ENCODE results near the gene CLEC17A. TPM values are rescaled to one million over a fixed set of nuclear protein-coding genes. Genes with fewer than 3 reads are reported as not detected.

CLEC17A gene
- total RNA-seq, 1 donor = 0.09 TPM

GRCh38 chr19:14629557-14629956, 46.7 kb downstream of the CLEC17A start:
- no peak for DNase-seq (ENCODE audit: low read depth)
- TF ChIP-seq CTCF (IDR thresholded peaks at IDR 0.05; ENCODE audit: insufficient read depth, low read length) = no peak
- H3K4me3 ChIP-seq (ENCODE audit: low read depth, low read length) = no peak overlapping the region

DNA sequence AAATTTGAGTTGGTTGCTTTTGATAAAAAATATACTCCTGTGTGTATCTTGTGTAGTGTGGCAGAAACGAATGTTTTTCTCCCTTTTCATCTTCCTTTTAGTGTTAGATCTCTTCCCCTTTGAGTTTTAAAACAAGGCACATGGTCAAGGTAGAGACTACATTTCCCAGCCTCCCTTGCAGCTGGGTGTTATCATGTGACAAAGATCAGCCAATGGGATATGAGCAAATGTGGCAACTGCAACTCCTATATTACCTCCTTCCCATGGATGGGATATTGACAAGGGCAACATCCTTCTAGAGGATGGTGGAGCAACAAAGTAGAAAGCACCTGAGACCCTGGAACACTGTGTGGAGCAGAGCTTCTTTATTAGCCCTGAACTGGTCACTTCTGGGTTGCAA, 49.4 kb downstream of the CLEC17A start:
- no peak overlapping the region for H3K4me3 ChIP-seq (ENCODE audit: low read depth, low read length)
- peak; percentile 2 for DNase-seq (ENCODE audit: low read depth)
- no peak for TF ChIP-seq CTCF (IDR thresholded peaks at IDR 0.05; ENCODE audit: insufficient read depth, low read length)

- TF ChIP-seq CTCF (IDR thresholded peaks at IDR 0.05; ENCODE audit: insufficient read depth, low read length) = no peak
- no peak for DNase-seq (ENCODE audit: low read depth)
- H3K4me3 ChIP-seq (ENCODE audit: low read depth, low read length) = no peak overlapping the region
Observed at GRCh38 chr19:14639536-14640277, 56.8 kb downstream of the CLEC17A start.

- no peak for TF ChIP-seq CTCF (IDR thresholded peaks at IDR 0.05; ENCODE audit: insufficient read depth, low read length)
- DNase-seq (ENCODE audit: low read depth) = no peak
- no peak overlapping the region for H3K4me3 ChIP-seq (ENCODE audit: low read depth, low read length)
Observed at GRCh38 chr19:14648506-14648905, 65.6 kb downstream of the CLEC17A start.

DNA sequence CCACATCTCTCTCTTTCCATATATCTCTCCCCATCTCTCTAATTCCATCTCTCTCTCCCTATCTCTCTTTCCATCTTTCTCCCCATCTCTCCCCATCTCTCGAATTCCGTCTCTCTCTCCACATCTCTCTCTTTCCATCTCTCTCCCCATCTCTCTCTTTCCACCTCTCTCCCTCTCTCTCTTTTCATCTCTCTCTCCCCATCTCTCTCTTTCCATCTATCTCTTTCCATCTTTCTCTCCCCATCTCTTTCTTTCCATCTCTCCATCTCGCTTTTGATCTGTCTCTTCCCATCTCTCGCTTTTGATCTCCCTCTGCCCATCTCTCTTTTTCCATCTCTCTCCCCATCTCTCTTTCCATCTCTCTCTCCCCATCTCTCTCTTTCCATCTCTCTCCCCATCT, 66.1 kb downstream of the CLEC17A start:
- H3K4me3 ChIP-seq (ENCODE audit: low read depth, low read length) = no peak overlapping the region
- no peak for TF ChIP-seq CTCF (IDR thresholded peaks at IDR 0.05; ENCODE audit: insufficient read depth, low read length)

DNA sequence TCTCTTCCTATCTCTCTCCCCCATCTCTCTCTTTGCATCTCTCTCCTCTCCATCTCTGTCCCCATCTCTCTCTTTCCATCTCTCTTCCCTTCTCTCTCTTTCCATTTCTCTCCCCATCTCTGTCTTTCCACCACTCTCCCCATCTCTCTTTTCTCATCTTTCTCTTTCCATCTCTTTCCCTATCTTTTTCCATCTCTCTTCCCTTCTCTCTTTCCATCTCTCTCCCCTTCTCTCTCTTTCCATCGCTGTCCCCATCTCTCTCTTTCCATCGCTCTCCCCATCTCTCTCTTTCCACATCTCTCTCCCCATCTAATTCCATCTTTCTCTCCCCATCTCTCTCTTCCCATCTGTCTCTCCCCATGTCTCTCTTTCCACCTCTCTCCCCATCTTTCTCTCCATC, 67.3 kb downstream of the CLEC17A start:
- no peak for TF ChIP-seq CTCF (IDR thresholded peaks at IDR 0.05; ENCODE audit: insufficient read depth, low read length)
- DNase-seq (ENCODE audit: low read depth) = no peak
- no peak overlapping the region for H3K4me3 ChIP-seq (ENCODE audit: low read depth, low read length)

More for the DNA sequence above, 66.1 kb downstream of the CLEC17A start:
- DNase-seq (ENCODE audit: low read depth) = no peak
